ENCODE measurements around the gene SLC35A2.

DNA sequence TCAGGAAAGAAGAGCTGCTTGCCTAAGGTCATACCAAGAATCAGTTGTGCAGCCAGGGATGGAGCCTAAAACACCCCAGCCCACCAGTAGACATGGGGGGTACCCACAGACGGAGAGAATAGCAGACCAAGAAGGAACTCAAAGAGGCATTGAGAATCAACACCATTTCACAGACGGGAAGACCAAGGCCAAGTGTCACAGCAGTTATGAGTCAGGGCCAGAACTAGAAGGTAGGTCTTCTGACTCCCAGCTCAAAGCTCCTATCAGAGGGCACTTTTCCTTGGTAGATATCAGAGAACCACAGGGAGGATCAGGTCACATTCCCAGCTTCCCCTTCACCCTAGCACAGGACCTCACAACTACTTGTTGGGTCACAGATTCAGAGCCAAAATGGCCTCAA lies 31.4 kb upstream of the SLC35A2 start:
- TF ChIP-seq, protein P1, sequence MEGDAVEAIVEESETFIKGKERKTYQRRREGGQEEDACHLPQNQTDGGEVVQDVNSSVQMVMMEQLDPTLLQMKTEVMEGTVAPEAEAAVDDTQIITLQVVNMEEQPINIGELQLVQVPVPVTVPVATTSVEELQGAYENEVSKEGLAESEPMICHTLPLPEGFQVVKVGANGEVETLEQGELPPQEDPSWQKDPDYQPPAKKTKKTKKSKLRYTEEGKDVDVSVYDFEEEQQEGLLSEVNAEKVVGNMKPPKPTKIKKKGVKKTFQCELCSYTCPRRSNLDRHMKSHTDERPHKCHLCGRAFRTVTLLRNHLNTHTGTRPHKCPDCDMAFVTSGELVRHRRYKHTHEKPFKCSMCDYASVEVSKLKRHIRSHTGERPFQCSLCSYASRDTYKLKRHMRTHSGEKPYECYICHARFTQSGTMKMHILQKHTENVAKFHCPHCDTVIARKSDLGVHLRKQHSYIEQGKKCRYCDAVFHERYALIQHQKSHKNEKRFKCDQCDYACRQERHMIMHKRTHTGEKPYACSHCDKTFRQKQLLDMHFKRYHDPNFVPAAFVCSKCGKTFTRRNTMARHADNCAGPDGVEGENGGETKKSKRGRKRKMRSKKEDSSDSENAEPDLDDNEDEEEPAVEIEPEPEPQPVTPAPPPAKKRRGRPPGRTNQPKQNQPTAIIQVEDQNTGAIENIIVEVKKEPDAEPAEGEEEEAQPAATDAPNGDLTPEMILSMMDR (conservative IDR thresholded peaks at IDR 0.05 in 1 of 2, IDR thresholded peaks at IDR 0.05 in 1 of 2; ENCODE audit: extremely low read depth in 1 of 2, insufficient read depth in 1 of 2, low read depth in 1 of 2, low read length in 2 of 2), result no peak
- no peak for TF ChIP-seq EZH2 (IDR thresholded peaks at IDR 0.05; ENCODE audit: borderline replicate concordance, low read length)

Measured in mammary epithelial cell (primary cell).